Tibial nerve (tissue), 4 donors: ENCODE measurements around the gene CYTH2. TPM values are rescaled to one million over a fixed set of nuclear protein-coding genes. Genes with fewer than 3 reads are reported as not detected.

Source experiments
- DNase-seq, 2 donors: peaks; one replicate each; pipeline ENCODE4 v3.0.0-alpha.2; 2019; ENCODE audit warnings: low spot score in 2 of 2
- H3K27ac ChIP-seq, 4 donors: fragments of 200-600 bp; sonication (generic) in 3 of 4; one replicate each; pipeline ENCODE4 v1.5.1; 2017 to 2019; ENCODE audit warnings: mild to moderate bottlenecking in 1 of 4
- H3K27me3 ChIP-seq, 2 donors: fragments of 200-600 bp; sonication (generic) in 1 of 2; one replicate each; pipeline versions ENCODE4 v1.5.1 to v1.6.0; 2017 to 2019
- H3K36me3 ChIP-seq, 3 donors: fragments of 200-600 bp; sonication (generic); one replicate each; pipeline ENCODE4 v1.5.1; 2018 to 2019
- H3K4me1 ChIP-seq, 4 donors: fragments of 200-600 bp; sonication (generic) in 3 of 4; one replicate each; pipeline ENCODE4 v1.5.1; 2017 to 2019
- H3K4me3 ChIP-seq, 4 donors: fragments of 200-600 bp; sonication (generic) in 3 of 4; one replicate each; pipeline ENCODE4 v1.5.1; 2017 to 2019; ENCODE audit warnings: mild to moderate bottlenecking in 1 of 4, moderate library complexity in 1 of 4
- H3K9me3 ChIP-seq, 4 donors: fragments of 200-600 bp; sonication (generic) in 3 of 4; one replicate each; pipeline ENCODE4 v1.5.1; 2017 to 2019
- EP300 ChIP-seq, 2 donors: sonication (generic); formaldehyde crosslinking; IDR thresholded peaks; one replicate each; pipeline ENCODE4 v1.6.1; 2017; ENCODE audit warnings: antibody characterized with exemption in 2 of 2, mild to moderate bottlenecking in 1 of 2
- POLR2A ChIP-seq, 2 donors: fragments of 450-650 bp; IDR thresholded peaks; one replicate each; pipeline ENCODE4 v1.6.1; 2017; ENCODE audit warnings: antibody characterized with exemption in 2 of 2, mild to moderate bottlenecking in 2 of 2, moderate library complexity in 2 of 2
- WGBS, 2 donors: methylation state at CpG; one replicate each; pipeline ENCODE4 v1.1.5; 2018; 5-methylcytosine and 5-hydroxymethylcytosine counted together
- total RNA-seq, 4 donors: library from RNA; depleted of rRNA; stranded (reverse); fragments of >200 nt; gene quantifications; one replicate each; pipeline ENCODE4 v1.1.0, GENCODE V29; 2016
- TF ChIP-seq, protein P1 (sequence below), 5 experiments: fragments of 200-600 bp in 3 of 5; fragments of 450-650 bp in 2 of 5; sonication (generic) in 3 of 5; IDR thresholded peaks; one replicate each; pipeline ENCODE4 v1.5.1; 2016 to 2019; ENCODE audit warnings: antibody characterized with exemption in 5 of 5, mild to moderate bottlenecking in 3 of 5, moderate library complexity in 2 of 5

The CYTH2 gene
- total RNA-seq, 4 donors from 2014 or later = 56.7 to 114 (median 65.1) TPM

- peaks cover 5 to 48% (median 7%) of the 10 kb centered on the region in 3 donors for H3K36me3 ChIP-seq
- no peaks in the 10 kb centered on the region for H3K27me3 ChIP-seq
- TF ChIP-seq, protein P1, sequence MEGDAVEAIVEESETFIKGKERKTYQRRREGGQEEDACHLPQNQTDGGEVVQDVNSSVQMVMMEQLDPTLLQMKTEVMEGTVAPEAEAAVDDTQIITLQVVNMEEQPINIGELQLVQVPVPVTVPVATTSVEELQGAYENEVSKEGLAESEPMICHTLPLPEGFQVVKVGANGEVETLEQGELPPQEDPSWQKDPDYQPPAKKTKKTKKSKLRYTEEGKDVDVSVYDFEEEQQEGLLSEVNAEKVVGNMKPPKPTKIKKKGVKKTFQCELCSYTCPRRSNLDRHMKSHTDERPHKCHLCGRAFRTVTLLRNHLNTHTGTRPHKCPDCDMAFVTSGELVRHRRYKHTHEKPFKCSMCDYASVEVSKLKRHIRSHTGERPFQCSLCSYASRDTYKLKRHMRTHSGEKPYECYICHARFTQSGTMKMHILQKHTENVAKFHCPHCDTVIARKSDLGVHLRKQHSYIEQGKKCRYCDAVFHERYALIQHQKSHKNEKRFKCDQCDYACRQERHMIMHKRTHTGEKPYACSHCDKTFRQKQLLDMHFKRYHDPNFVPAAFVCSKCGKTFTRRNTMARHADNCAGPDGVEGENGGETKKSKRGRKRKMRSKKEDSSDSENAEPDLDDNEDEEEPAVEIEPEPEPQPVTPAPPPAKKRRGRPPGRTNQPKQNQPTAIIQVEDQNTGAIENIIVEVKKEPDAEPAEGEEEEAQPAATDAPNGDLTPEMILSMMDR (IDR thresholded peaks at IDR 0.05) = no peak
- TF ChIP-seq EP300 (IDR thresholded peaks at IDR 0.05) (no peak), POLR2A (IDR thresholded peaks at IDR 0.05) (no peak)
- peaks cover 0 to 23% (median 4%) of the 10 kb centered on the region in 4 donors for H3K4me1 ChIP-seq
- WGBS, 2 donors = 79 to 80% methylated on average over 7 of the region's 7 CpGs
- H3K4me3 ChIP-seq = no peak overlapping the region
- DNase-seq = no peak
- H3K27ac ChIP-seq = peak overlapping the region; percentile 80 to 94 (median 87)
- no peaks in the 10 kb centered on the region for H3K9me3 ChIP-seq
Measured at GRCh38 chr19:48479686-48480085, 10.5 kb downstream of the CYTH2 start.

GRCh38 chr19:48480183-48480557 lies 11.0 kb downstream of the CYTH2 start:
- H3K9me3 ChIP-seq = no peaks in the 10 kb centered on the region
- WGBS, 2 donors = 2 to 44% methylated on average over 9 to 11 of the region's 32 CpGs
- peaks cover 2 to 43% (median 5%) of the 10 kb centered on the region in 3 donors for H3K36me3 ChIP-seq
- peak overlapping the region; percentile 51 to 65 (median 58) for H3K4me3 ChIP-seq
- no peaks in the 10 kb centered on the region for H3K27me3 ChIP-seq
- peaks cover 0 to 23% (median 4%) of the 10 kb centered on the region in 4 donors for H3K4me1 ChIP-seq
- H3K27ac ChIP-seq = peak overlapping the region; percentile 80 to 94 (median 87)
- DNase-seq = peak; percentile 38 to 48
- TF ChIP-seq EP300 (IDR thresholded peaks at IDR 0.05) (peak in 1 of 2 donors; percentile 58), POLR2A (IDR thresholded peaks at IDR 0.05) (no peak)
- TF ChIP-seq, protein P1 (IDR thresholded peaks at IDR 0.05) = no peak

DNA sequence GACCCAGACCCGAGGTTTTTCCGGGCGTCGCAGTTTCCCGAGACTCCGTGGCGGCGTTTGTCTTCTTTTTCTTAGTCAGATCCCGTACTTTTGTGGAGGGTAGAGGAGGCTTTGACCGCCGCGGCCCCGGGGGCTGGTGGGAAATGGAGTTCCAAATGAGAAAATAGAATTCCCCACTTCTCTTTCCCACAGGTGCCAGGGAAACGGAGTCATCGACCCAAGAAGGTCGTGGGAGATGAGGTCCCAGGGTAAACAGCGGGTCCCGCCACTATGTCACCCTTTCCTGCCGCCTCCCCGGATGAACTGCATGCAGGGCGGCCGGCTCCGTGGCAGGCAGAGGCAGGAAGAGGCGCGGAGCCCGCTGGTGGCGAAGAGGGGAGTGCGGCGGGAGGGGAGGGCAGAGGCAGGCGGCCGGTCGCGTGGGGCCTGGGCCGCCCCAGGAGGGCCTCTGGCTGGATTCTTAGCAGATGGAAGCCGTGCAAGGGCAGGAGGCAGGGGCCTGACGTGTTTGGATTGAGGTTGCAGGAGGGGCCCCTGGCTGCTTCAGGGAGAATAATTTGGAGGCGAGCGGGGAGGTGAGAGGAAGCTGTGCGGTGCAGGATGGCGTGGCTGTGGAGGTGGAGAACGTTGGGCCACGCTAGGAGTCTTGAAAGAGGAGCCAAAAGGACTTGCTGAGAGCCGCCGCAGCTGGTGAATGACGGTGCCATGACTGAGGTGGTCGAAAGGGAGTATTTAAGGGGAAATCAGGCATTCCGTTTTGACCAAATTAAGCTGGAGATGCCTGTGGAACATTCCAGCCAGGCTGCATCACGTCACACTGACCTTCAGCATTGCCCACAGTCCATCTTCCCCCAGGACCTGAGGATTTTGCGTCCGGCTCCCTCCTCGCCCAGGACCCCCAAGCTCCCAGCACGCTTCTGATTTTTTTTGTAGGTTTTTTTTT lies 11.7 kb downstream of the CYTH2 start:
- Histone ChIP-seq H3K4me1 (peaks cover 0 to 23% (median 4%) of the 10 kb centered on the region in 4 donors), H3K27ac (peak overlapping the region; percentile 80 to 94 (median 87)), H3K9me3 (no peaks in the 10 kb centered on the region), H3K27me3 (no peaks in the 10 kb centered on the region), H3K36me3 (peaks cover 0 to 36% (median 2%) of the 10 kb centered on the region in 3 donors), H3K4me3 (peak overlapping the region; percentile 51 to 65 (median 58))
- TF ChIP-seq EP300 (IDR thresholded peaks at IDR 0.05) (no peak), POLR2A (IDR thresholded peaks at IDR 0.05) (no peak)
- TF ChIP-seq, protein P1 (IDR thresholded peaks at IDR 0.05) = no peak
- WGBS, 2 donors = 10 to 14% methylated on average over 50 to 52 of the region's 52 CpGs
- DNase-seq = peak in 1 of 2 donors; percentile 48

DNA sequence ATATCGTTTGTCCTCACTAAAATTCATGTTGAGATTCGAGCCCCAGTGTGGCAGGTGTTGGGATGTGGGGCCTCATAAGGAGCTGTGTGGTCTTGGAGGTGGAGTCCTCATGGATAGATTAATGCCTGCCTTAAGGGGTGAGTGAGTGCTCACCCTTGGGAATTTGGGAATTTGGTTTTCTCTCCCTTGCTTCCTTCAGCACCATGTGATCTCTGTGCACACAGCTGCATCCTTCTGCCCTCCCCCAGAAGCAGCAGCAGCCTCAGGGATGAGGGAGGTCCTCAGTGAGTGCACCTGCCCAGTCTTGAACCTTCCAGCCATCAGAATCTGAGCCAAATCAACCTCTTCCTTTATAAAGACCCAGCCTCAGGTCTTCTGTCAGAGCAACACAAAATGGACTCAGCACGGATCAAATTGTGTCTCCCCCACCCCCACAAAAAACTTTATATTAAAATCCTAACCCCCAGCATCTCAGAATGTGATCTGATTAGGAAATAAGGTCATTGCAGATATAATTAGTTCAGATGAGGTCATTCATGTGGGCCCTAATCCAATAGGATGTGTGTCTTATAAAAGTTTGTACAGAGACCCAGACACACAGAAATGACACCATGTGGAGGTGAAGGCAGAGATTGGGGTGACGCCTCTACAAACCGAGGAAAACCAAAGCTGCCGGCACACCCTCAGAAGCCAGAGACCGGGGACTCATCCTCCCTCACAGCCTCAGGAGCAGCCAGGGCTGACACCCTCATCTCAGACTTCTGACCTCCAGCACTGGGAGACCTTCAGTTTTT lies 12.9 kb downstream of the CYTH2 start:
- H3K9me3 ChIP-seq = no peaks in the 10 kb centered on the region
- TF ChIP-seq POLR2A (IDR thresholded peaks at IDR 0.05) = no peak
- TF ChIP-seq, protein P1 (IDR thresholded peaks at IDR 0.05) = no peak
- no peak for TF ChIP-seq EP300 (IDR thresholded peaks at IDR 0.05)
- no peak for DNase-seq
- H3K27me3 ChIP-seq = no peaks in the 10 kb centered on the region
- WGBS, 2 donors = 60 to 63% methylated on average over 7 of the region's 7 CpGs
- no peak overlapping the region for H3K27ac ChIP-seq
- H3K4me1 ChIP-seq = peaks cover 0 to 23% (median 4%) of the 10 kb centered on the region in 4 donors
- peaks cover 0 to 24% (median 2%) of the 10 kb centered on the region in 3 donors for H3K36me3 ChIP-seq
- H3K4me3 ChIP-seq = no peak overlapping the region
